ENCODE data around the gene COL4A3.

Gene COL4A3

GRCh38 chr2:227163998-227164762 is at the start of gene COL4A3, which contains the start of gene COL4A4:
Gene COL4A3 (plus strand): TSS chr2:227164624. CDS start chr2:227164727, 103 bp downstream.
Gene COL4A4 (minus strand): TSS chr2:227164205. CDS start chr2:227147483, 16,722 bp downstream.
- peak; percentile 15 for DNase-seq

GRCh38 chr2:227115761-227116160 is 48.7 kb upstream of the COL4A3 start:
- DNase-seq = no peak

GRCh38 chr2:227117027-227117426 is 47.4 kb upstream of the COL4A3 start:
- DNase-seq = no peak

- DNase-seq = no peak
These were observed 46.6 kb upstream of the COL4A3 start for GRCh38 chr2:227117852-227118251.

- no peak for DNase-seq
These were observed 46.1 kb upstream of the COL4A3 start for GRCh38 chr2:227118353-227118752.

- no peak for DNase-seq
These were observed 40.7 kb upstream of the COL4A3 start for GRCh38 chr2:227123697-227124096.

- DNase-seq = no peak
These were observed 39.6 kb upstream of the COL4A3 start for GRCh38 chr2:227124811-227125210.

- DNase-seq = no peak
These were observed 38.9 kb upstream of the COL4A3 start for GRCh38 chr2:227125506-227125905.

- DNase-seq = no peak
These were observed 37.2 kb upstream of the COL4A3 start for GRCh38 chr2:227127201-227127600.

- DNase-seq = no peak
These were observed 33.8 kb upstream of the COL4A3 start for GRCh38 chr2:227130636-227131035.

GRCh38 chr2:227132986-227133385 is 31.4 kb upstream of the COL4A3 start:
- DNase-seq = no peak

- no peak for DNase-seq
These were observed 29.8 kb upstream of the COL4A3 start for GRCh38 chr2:227134591-227134990.

- no peak for DNase-seq
These were observed 23.1 kb upstream of the COL4A3 start for GRCh38 chr2:227141301-227141700.

- no peak for DNase-seq
These were observed 20.5 kb upstream of the COL4A3 start for GRCh38 chr2:227143895-227144294.

- DNase-seq = no peak
These were observed 18.0 kb upstream of the COL4A3 start for GRCh38 chr2:227146456-227146855.

- DNase-seq = no peak
These were observed 17.4 kb upstream of the COL4A3 start for GRCh38 chr2:227147023-227147422.

- no peak for DNase-seq
These were observed 16.3 kb upstream of the COL4A3 start for GRCh38 chr2:227148106-227148505.

- no peak for DNase-seq
These were observed 14.0 kb upstream of the COL4A3 start for GRCh38 chr2:227150222-227150936.

GRCh38 chr2:227152093-227152766 is 12.2 kb upstream of the COL4A3 start:
- no peak for DNase-seq

GRCh38 chr2:227153307-227153706 is 11.1 kb upstream of the COL4A3 start:
- no peak for DNase-seq

- DNase-seq = no peak
These were observed 10.5 kb upstream of the COL4A3 start for GRCh38 chr2:227153758-227154486.

GRCh38 chr2:227154986-227155774 is 9.2 kb upstream of the COL4A3 start:
- no peak for DNase-seq

Data from activated CD4-positive, alpha-beta T cell treated with anti-CD3 and anti-CD28 coated beads for 48 hours (primary cell).